HCT116 (cell line): ENCODE results near the gene EPHA3. TPM values are rescaled to one million over a fixed set of nuclear protein-coding genes. Genes with fewer than 3 reads are reported as not detected.

Source experiments
- ATAC-seq: fragments of 200-7000 bp; cut with Tn5 transposase; 2 replicates; pipeline ENCODE4 v1.9.1; 2020; ENCODE audit warnings: mild to moderate bottlenecking, moderate library complexity
- BruUV-seq: library from RNA; stranded (reverse); fragments of 400-500 nt; replicated peaks from 2 replicates; lab custom pipeline; 2021; lab: Mats Ljungman, UMichigan
- CTCF ChIA-PET: fragments of 300-600 bp; sonication (Branson Sonifier 250); formaldehyde crosslinking; loops from one replicate; lab custom pipeline; 2021; ENCODE audit warnings: antibody characterized with exemption; lab: Charles Lee
- POLR2A ChIA-PET: fragments of 300-600, 350-600 bp; sonication (Branson Sonifier 250); formaldehyde crosslinking; loops from one replicate; lab custom pipeline; 2021; ENCODE audit warnings: antibody characterized with exemption; lab: Charles Lee
- RAD21 ChIA-PET, 2 experiments: fragments of 300-600 bp; sonication (Branson Sonifier 250); formaldehyde crosslinking; loops; one replicate each; lab custom pipeline; 2023; ENCODE audit warnings: low total read pairs in 2 of 2; ENCODE audit not compliant: uncharacterized antibody in 2 of 2, unreplicated experiment in 2 of 2, low non-redundant PET in 1 of 2; lab: Charles Lee
- DNase-seq: peaks from one replicate; pipeline ENCODE4 v3.0.0-alpha.2; 2010; ENCODE audit warnings: low read depth, low spot score
- H2AFZ ChIP-seq: fragments of 200-600 bp; shearing (Covaris generic), sonication (generic); 2 replicates; pipeline ENCODE4 v1.6.1; 2017; ENCODE audit warnings: low read depth, mixed run types, mixed read lengths, antibody characterized with exemption, low read length; ENCODE audit not compliant: poor library complexity, severe bottlenecking
- H3K27ac ChIP-seq: 2 replicates; pipeline ENCODE4 v1.5.1; 2012; ENCODE audit warnings: low read depth, low read length
- H3K27me3 ChIP-seq: fragments of 200-600 bp; sonication (generic); 2 replicates; pipeline ENCODE4 v1.6.1; 2016; ENCODE audit warnings: mixed run types, low read length, mixed read lengths; ENCODE audit not compliant: insufficient read depth
- H3K36me3 ChIP-seq, 2 experiments: fragments of 200-500 bp in 1 of 2; fragments of 200-600 bp in 1 of 2; sonication (Bioruptor generic) in 1 of 2; sonication (generic) in 1 of 2; 2 replicates each; pipeline versions ENCODE4 v1.5.1 to v1.6.1; 2014 to 2016; ENCODE audit warnings: low read length in 2 of 2, inconsistent platforms in 1 of 2, mixed read lengths in 1 of 2, mixed run types in 1 of 2; ENCODE audit not compliant: insufficient read depth in 2 of 2, control insufficient read depth in 1 of 2
- H3K4me1 ChIP-seq, 2 experiments: fragments of 200-600 bp in 1 of 2; sonication (generic) in 1 of 2; 2 replicates each; pipeline versions ENCODE4 v1.5.1 to v1.6.1; 2012 to 2017; ENCODE audit warnings: low read length in 2 of 2, inconsistent platforms in 1 of 2, mild to moderate bottlenecking in 1 of 2, mixed read lengths in 1 of 2, mixed run types in 1 of 2, moderate library complexity in 1 of 2; ENCODE audit not compliant: insufficient read depth in 2 of 2, control insufficient read depth in 1 of 2
- H3K4me2 ChIP-seq: fragments of 200-600 bp; sonication (generic); 2 replicates; pipeline ENCODE4 v1.6.1; 2017; ENCODE audit warnings: mixed run types, low read length, mixed read lengths
- H3K4me3 ChIP-seq, 2 experiments: fragments of 200-600 bp in 1 of 2; sonication (generic) in 1 of 2; replicated peaks in 1 of 2; 2 replicates each; pipeline ENCODE4 v1.5.1; 2011 to 2016; ENCODE audit warnings: low read length in 2 of 2, control low read depth in 1 of 2, low read depth in 1 of 2, mild to moderate bottlenecking in 1 of 2, mixed read lengths in 1 of 2, mixed run types in 1 of 2
- H3K79me2 ChIP-seq: fragments of 200-600 bp; sonication (generic); 2 replicates; pipeline ENCODE4 v1.6.1; 2017; ENCODE audit warnings: mild to moderate bottlenecking, mixed run types, low read length, moderate library complexity, mixed read lengths; ENCODE audit not compliant: insufficient read depth
- H3K9ac ChIP-seq: fragments of 200-600 bp; sonication (generic); 2 replicates; pipeline ENCODE4 v1.6.1; 2016; ENCODE audit warnings: low read length, mixed read lengths
- H3K9me2 ChIP-seq: fragments of 200-600 bp; sonication (generic), shearing (Covaris generic); 2 replicates; pipeline ENCODE4 v1.6.1; 2017; ENCODE audit warnings: mixed run types, mild to moderate bottlenecking, moderate library complexity; ENCODE audit not compliant: insufficient read depth
- H3K9me3 ChIP-seq, 2 experiments: fragments of 200-500 bp in 1 of 2; fragments of 200-600 bp in 1 of 2; sonication (Bioruptor generic) in 1 of 2; sonication (generic) in 1 of 2; 2 replicates each; pipeline ENCODE4 v1.6.1; 2014 to 2017; ENCODE audit warnings: low read length in 2 of 2, mixed read lengths in 2 of 2, inconsistent platforms in 1 of 2, low read depth in 1 of 2, mild to moderate bottlenecking in 1 of 2, mixed run types in 1 of 2, moderate library complexity in 1 of 2; ENCODE audit not compliant: control insufficient read depth in 1 of 2, insufficient read depth in 1 of 2
- H4K20me1 ChIP-seq: fragments of 200-600 bp; sonication (generic), shearing (Covaris generic); 2 replicates; pipeline ENCODE4 v1.6.1; 2017; ENCODE audit warnings: mixed run types, mild to moderate bottlenecking, moderate library complexity; ENCODE audit not compliant: insufficient read depth
- ATF3 ChIP-seq: IDR thresholded peaks from 2 replicates; pipeline ENCODE4 v1.6.1; 2012
- EGR1 ChIP-seq: IDR thresholded peaks from 2 replicates; pipeline ENCODE4 v1.6.1; 2012; ENCODE audit warnings: low read depth
- ELF1 ChIP-seq: IDR thresholded peaks from 2 replicates; pipeline ENCODE4 v1.6.1; 2012; ENCODE audit warnings: low read depth, borderline replicate concordance
- EZH2 ChIP-seq: fragments of 200-600 bp; sonication (generic); IDR thresholded peaks from 2 replicates; pipeline ENCODE4 v1.6.1; 2017; ENCODE audit warnings: antibody characterized with exemption, mixed run types
- EZH2phosphoT487 ChIP-seq: fragments of 200-600 bp; IDR thresholded peaks from 2 replicates; pipeline ENCODE4 v1.6.1; 2018; ENCODE audit warnings: antibody characterized with exemption, borderline replicate concordance
- FOSL1 ChIP-seq: IDR thresholded peaks from 2 replicates; pipeline ENCODE4 v1.6.1; 2012; ENCODE audit warnings: low read depth
- JUND ChIP-seq: IDR thresholded peaks from 2 replicates; pipeline ENCODE4 v1.6.1; 2012
- POLR2AphosphoS5 ChIP-seq: IDR thresholded peaks from 2 replicates; pipeline ENCODE4 v1.6.1; 2011; ENCODE audit warnings: mild to moderate bottlenecking, low read depth, low read length, moderate library complexity
- RAD21 ChIP-seq: IDR thresholded peaks from 2 replicates; pipeline ENCODE4 v1.6.1; 2012; ENCODE audit warnings: low read depth, mild to moderate bottlenecking
- SIN3A ChIP-seq: IDR thresholded peaks from 2 replicates; pipeline ENCODE4 v1.6.1; 2012; ENCODE audit warnings: low read depth
- SP1 ChIP-seq: IDR thresholded peaks from 2 replicates; pipeline ENCODE4 v1.6.1; 2012; ENCODE audit warnings: low read depth
- SRF ChIP-seq: IDR thresholded peaks from 2 replicates; pipeline ENCODE4 v1.6.1; 2012; ENCODE audit warnings: low read depth
- TCF7L2 ChIP-seq: IDR thresholded peaks from 2 replicates; pipeline ENCODE4 v1.7.0; 2011; ENCODE audit warnings: borderline replicate concordance, inconsistent platforms; ENCODE audit not compliant: insufficient read depth, insufficient read length; ENCODE audit errors: extremely low read depth
- ZNF274 ChIP-seq: fragments of 200-500 bp; sonication (Bioruptor generic); IDR thresholded peaks from 2 replicates; pipeline ENCODE4 v1.6.1; 2014; ENCODE audit warnings: mild to moderate bottlenecking, low read depth, low read length, inconsistent platforms
- intact Hi-C: fragments of 100-400 bp; cut with micrococcal nuclease; formaldehyde crosslinking; loops from 2 replicates; pipeline ENCODE4 v1.10.0; 2022
- total RNA-seq: library from RNA; stranded (reverse); gene quantifications from one replicate; pipeline ENCODE4 v1.2.1, GENCODE V29; 2021; ENCODE audit not compliant: unreplicated experiment
- TF ChIP-seq, protein P1 (sequence below), 3 experiments: fragments of 200-600 bp in 1 of 3; sonication (generic) in 1 of 3; IDR thresholded peaks in 2 of 3; conservative IDR thresholded peaks in 1 of 3; 2 replicates each; pipeline ENCODE4 v1.5.1; 2012 to 2017; ENCODE audit warnings: low read depth in 2 of 3, low read length in 2 of 3, antibody characterized with exemption in 1 of 3, borderline replicate concordance in 1 of 3, control low read depth in 1 of 3, mild to moderate bottlenecking in 1 of 3, mixed read lengths in 1 of 3, mixed run types in 1 of 3, moderate library complexity in 1 of 3; ENCODE audit not compliant: insufficient read depth in 1 of 3
- TF ChIP-seq, protein P2 (sequence below): IDR thresholded peaks from 2 replicates; pipeline ENCODE4 v1.6.1; 2012; ENCODE audit warnings: low read depth

Gene EPHA3
- total RNA-seq, 1 experiment from 2014 or later, result not detected

DNA sequence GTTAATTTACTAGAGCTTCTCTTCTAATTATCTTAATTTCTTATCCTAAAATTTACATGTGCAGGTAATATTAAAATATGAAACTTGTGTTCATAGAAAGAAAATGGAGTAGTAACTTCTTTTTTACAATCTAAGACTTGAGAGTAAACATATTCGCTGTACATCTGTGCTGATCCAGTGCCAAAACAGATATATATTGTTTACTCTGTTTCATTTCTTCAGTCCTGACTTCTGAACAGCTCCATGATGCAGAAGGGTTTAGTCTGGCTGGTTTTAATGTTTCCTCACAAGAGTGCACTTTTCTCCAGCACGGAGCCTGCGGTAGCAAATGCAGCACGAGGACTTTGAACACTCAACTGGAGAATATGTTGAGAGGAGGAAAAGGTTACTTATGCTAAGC, 306.8 kb downstream of the EPHA3 start (continued):
- TF ChIP-seq TCF7L2 (no peak), ATF3 (no peak)

DNA sequence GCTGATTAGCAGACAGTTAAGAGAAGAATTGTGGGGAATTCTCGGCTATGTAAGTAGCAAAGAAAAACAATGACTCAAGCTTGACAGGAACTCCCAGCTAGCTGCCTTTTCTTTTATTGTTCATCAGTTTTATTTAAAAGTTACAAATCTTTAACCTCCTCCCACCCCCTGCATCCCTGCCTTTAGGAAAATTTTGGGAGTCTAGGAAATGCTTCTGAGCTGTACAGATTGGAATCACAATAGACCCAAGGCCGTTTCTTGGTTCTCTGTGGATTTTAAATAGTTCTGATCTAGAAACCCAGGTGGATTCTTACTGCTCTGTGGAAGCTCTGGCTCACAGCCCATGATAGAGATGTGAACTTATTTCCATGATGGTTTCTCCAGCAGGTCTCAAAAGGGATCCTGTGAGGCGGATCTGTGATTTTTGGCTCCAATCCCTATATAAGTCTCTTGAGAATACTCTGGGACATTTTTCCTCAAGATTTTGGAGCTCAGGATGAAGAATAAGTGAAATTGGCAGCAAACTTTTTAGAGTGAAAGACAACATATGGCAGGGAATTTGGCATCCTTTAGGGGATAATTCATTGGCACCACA, 312.3 kb downstream of the EPHA3 start:
- no peak for TF ChIP-seq RAD21
- no peak for TF ChIP-seq SP1
- no peak for TF ChIP-seq POLR2AphosphoS5
- TF ChIP-seq, protein P1, sequence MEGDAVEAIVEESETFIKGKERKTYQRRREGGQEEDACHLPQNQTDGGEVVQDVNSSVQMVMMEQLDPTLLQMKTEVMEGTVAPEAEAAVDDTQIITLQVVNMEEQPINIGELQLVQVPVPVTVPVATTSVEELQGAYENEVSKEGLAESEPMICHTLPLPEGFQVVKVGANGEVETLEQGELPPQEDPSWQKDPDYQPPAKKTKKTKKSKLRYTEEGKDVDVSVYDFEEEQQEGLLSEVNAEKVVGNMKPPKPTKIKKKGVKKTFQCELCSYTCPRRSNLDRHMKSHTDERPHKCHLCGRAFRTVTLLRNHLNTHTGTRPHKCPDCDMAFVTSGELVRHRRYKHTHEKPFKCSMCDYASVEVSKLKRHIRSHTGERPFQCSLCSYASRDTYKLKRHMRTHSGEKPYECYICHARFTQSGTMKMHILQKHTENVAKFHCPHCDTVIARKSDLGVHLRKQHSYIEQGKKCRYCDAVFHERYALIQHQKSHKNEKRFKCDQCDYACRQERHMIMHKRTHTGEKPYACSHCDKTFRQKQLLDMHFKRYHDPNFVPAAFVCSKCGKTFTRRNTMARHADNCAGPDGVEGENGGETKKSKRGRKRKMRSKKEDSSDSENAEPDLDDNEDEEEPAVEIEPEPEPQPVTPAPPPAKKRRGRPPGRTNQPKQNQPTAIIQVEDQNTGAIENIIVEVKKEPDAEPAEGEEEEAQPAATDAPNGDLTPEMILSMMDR (IDR thresholded peaks at IDR 0.05 in 2 of 3, conservative IDR thresholded peaks at IDR 0.05 in 1 of 3; ENCODE audit: borderline replicate concordance in 1 of 3, insufficient read depth in 1 of 3, low read depth in 2 of 3, low read length in 2 of 3), result no peak
- no peak for TF ChIP-seq SIN3A
- TF ChIP-seq, protein P2, sequence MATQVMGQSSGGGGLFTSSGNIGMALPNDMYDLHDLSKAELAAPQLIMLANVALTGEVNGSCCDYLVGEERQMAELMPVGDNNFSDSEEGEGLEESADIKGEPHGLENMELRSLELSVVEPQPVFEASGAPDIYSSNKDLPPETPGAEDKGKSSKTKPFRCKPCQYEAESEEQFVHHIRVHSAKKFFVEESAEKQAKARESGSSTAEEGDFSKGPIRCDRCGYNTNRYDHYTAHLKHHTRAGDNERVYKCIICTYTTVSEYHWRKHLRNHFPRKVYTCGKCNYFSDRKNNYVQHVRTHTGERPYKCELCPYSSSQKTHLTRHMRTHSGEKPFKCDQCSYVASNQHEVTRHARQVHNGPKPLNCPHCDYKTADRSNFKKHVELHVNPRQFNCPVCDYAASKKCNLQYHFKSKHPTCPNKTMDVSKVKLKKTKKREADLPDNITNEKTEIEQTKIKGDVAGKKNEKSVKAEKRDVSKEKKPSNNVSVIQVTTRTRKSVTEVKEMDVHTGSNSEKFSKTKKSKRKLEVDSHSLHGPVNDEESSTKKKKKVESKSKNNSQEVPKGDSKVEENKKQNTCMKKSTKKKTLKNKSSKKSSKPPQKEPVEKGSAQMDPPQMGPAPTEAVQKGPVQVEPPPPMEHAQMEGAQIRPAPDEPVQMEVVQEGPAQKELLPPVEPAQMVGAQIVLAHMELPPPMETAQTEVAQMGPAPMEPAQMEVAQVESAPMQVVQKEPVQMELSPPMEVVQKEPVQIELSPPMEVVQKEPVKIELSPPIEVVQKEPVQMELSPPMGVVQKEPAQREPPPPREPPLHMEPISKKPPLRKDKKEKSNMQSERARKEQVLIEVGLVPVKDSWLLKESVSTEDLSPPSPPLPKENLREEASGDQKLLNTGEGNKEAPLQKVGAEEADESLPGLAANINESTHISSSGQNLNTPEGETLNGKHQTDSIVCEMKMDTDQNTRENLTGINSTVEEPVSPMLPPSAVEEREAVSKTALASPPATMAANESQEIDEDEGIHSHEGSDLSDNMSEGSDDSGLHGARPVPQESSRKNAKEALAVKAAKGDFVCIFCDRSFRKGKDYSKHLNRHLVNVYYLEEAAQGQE, result no peak
- no peak for TF ChIP-seq SRF
- no peak for TF ChIP-seq TCF7L2
- TF ChIP-seq JUND, result no peak
- TF ChIP-seq ELF1, result no peak
- no peak for TF ChIP-seq FOSL1
- TF ChIP-seq EZH2phosphoT487, result no peak
- TF ChIP-seq ZNF274, result no peak
- TF ChIP-seq EZH2, result no peak
- no peak for TF ChIP-seq EGR1
- TF ChIP-seq, all 23 proteins: peak for 0
- ChIA-PET CTCF (no interaction called here), POLR2A (no interaction called here), RAD21 (no interaction called here)
- Histone ChIP-seq H3K79me2 (no peaks in the 10 kb centered on the region), H2AFZ (no peak overlapping the region), H3K4me3 (no peak overlapping the region), H4K20me1 (no peaks in the 10 kb centered on the region), H3K4me2 (no peak overlapping the region), H3K9me3 (peaks cover 0 to 15% of the 10 kb centered on the region in 2 experiments; a peak in 2 of 4 replicates), H3K4me1 (no peaks in the 10 kb centered on the region), H3K36me3 (no peaks in the 10 kb centered on the region), H3K27me3 (no peaks in the 10 kb centered on the region), H3K9me2 (no peaks in the 10 kb centered on the region), H3K9ac (no peak overlapping the region), H3K27ac (no peak overlapping the region)
- BruUV-seq, result no TSS peak
- DNase-seq (no peak), ATAC-seq (no peak)
- intact Hi-C loops, result no loop called here
